Memory B cell (primary cell): ENCODE data around the gene CAMK1D.
A peak's percentile ranks its signal among the peaks of the same experiment; 100 is the strongest.
"Not testable (repeated sequence)": the region's sequence is repeated elsewhere in the genome, so short reads cannot be mapped to it uniquely, and the experiment has no call there.

Experiments used
- ATAC-seq: fragments of 150-1000 bp; cut with Tn5 transposase; 2 replicates; pipeline ENCODE4 v1.10.0; 2021; ENCODE audit warnings: low read depth, mild to moderate bottlenecking, moderate library complexity
- DNase-seq, 2 donors: peaks; one replicate each; pipeline ENCODE4 v3.0.0; 2022; ENCODE audit warnings: low spot score in 2 of 2
- H3K27ac Mint-ChIP-seq: one replicate; pipeline ENCODE4 v1.8.0; 2022; ENCODE audit warnings: mild to moderate bottlenecking, moderate library complexity, mixed read lengths
- H3K27me3 Mint-ChIP-seq: one replicate; pipeline ENCODE4 v1.8.0; 2022; ENCODE audit warnings: mixed read lengths
- H3K36me3 Mint-ChIP-seq: one replicate; pipeline ENCODE4 v1.8.0; 2022; ENCODE audit warnings: mild to moderate bottlenecking, mixed read lengths
- H3K4me1 Mint-ChIP-seq: one replicate; pipeline ENCODE4 v1.8.0; 2022; ENCODE audit warnings: mixed read lengths
- H3K4me3 Mint-ChIP-seq: one replicate; pipeline ENCODE4 v1.8.0; 2022; ENCODE audit warnings: mild to moderate bottlenecking, moderate library complexity, mixed read lengths
- H3K9me3 Mint-ChIP-seq: one replicate; pipeline ENCODE4 v1.8.0; 2022; ENCODE audit warnings: mixed read lengths

Gene CAMK1D

DNA sequence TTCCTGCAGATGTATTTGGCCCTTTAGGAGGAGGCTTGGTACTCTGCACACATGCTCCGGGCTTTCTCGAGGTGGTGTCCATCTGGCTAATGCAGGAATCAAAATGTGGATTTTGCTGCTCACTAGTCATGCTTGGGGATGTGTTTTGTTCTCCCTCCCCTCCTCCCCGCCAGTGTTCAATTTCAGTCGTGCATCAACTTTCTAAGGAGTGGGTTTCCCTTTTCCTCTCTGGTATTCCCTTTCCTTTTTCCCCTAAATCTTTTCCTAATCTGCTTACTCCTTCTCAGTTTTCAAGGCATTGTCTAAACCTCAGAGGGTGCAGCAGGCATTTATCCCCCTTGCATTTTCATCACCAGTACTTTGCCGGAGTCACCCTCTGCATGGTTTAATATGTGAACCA is 450.4 kb downstream of the CAMK1D start:
- Mint-ChIP-seq H3K27ac (no peak overlapping the region), H3K36me3 (peaks cover 22% of the 10 kb centered on the region), H3K27me3 (no peaks in the 10 kb centered on the region), H3K4me3 (no peak overlapping the region), H3K4me1 (peaks cover 4% of the 10 kb centered on the region), H3K9me3 (no peaks in the 10 kb centered on the region)
- ATAC-seq: no peak
- DNase-seq: no peak

GRCh38 chr10:12800302-12800701 is 451.0 kb downstream of the CAMK1D start:
- no peak overlapping the region for H3K27ac Mint-ChIP-seq
- no peak overlapping the region for H3K4me3 Mint-ChIP-seq
- H3K27me3 Mint-ChIP-seq: no peaks in the 10 kb centered on the region
- ATAC-seq (no peak), DNase-seq (no peak)
- peaks cover 4% of the 10 kb centered on the region for H3K4me1 Mint-ChIP-seq
- H3K9me3 Mint-ChIP-seq: no peaks in the 10 kb centered on the region
- peaks cover 18% of the 10 kb centered on the region for H3K36me3 Mint-ChIP-seq

DNA sequence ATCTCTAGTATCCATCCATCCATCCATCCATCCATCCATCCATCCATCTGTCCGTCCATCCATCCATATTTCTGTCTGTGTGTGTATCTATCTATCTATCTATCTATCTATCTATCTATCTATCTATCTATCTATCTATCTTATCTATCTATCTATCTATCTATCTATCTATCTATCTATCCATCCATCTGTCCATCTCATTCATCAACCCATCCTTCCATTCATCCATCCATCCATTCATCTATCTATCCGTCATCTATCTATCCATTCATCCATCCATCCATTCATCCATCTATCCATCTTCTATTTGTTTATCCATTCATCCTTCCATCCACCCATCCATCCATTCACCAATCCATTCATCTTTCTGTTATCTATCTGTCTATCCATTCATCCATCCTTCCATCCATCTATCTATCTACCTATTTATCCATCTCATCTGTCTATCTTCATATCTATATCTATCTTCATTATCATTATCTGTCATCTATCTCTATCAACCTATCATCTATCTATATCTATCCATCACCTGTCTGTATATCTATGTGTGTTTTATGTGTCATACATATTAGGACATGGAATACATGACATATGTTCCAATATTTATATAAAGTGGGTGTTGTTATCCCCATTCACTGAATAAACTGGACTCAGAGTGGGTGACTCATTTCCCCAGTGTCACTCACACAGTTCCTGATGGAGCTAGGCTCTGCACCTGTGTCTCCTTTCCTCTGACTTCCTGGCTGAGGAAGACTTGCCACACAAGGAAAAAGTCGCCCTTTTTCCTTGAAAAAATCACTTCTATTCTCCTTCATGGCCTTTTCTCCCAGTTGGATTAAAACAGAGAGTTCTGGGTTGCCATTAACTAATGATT is 452.1 kb downstream of the CAMK1D start:
- DNase-seq (no peak), ATAC-seq (no peak)
- H3K36me3 Mint-ChIP-seq: peaks cover 22% of the 10 kb centered on the region
- H3K9me3 Mint-ChIP-seq: no peaks in the 10 kb centered on the region
- H3K4me3 Mint-ChIP-seq: no peak overlapping the region
- H3K27me3 Mint-ChIP-seq: no peaks in the 10 kb centered on the region
- H3K27ac Mint-ChIP-seq: no peak overlapping the region
- peaks cover 4% of the 10 kb centered on the region for H3K4me1 Mint-ChIP-seq

DNA sequence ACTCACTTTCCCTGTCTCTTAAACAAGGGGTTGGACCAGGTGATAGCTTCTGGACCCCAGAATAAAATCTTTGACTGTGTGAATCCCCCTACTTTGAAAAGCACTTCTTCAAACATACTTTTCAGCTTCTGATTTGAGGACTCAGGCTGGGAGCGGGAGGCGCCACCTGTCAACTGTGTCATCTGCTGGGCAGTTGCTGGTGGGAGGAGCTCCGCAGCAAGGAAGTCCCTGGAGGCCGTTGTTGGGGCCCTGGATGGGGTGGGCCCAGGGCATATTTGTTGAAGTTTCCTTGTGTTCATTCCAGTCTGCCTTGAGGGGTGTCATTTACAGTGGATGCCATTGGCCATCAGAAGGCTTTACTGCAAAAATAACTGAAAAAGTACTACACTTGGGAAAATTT is 454.4 kb downstream of the CAMK1D start:
- Mint-ChIP-seq H3K27ac (no peak overlapping the region), H3K4me3 (no peak overlapping the region), H3K9me3 (no peaks in the 10 kb centered on the region), H3K27me3 (no peaks in the 10 kb centered on the region), H3K36me3 (peaks cover 30% of the 10 kb centered on the region), H3K4me1 (peaks cover 4% of the 10 kb centered on the region)
- no peak for DNase-seq
- no peak for ATAC-seq

DNA sequence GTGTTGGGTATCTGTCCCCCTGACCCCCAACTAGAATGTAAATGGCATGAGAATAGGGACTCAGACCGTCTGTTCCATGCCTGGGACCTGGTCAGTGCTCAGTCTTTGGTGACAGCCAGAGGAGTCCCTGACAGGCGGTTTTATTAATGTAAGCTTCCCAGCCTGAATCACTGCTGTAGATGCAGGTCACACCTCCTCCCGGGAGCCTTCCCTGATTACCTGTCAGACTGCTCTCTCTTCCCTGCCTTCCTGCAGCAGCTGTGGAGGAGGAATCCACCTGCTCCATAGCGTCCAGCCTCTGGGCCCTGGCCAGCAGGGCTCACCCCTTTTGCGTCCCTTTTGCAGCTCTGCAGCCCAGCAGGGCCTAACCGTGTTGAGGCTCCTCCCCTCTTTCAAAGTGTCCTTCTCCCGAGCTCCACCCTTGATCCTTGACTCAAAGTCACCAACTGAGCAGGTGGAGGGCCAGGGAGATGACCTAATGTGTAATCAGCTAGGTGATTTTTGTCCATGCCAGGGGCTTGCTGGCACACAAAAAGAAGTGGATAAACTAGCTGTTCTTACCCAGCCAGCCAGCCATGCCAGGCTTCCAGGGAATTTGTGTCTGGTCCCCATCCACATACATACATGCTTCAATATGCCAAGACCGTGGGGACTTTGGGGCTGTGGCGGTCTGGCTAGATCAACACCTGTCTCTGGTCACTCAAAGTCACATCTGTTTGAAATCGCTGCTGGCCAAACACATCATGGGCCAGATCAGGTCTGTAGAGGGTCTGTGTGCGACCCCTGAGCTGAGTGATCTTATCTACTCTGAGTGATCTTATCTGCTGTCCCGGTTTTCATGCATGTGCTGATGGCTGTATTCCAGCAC is 457.1 kb downstream of the CAMK1D start:
- H3K4me3 Mint-ChIP-seq: no peak overlapping the region
- H3K27ac Mint-ChIP-seq: no peak overlapping the region
- DNase-seq (no peak), ATAC-seq (no peak)
- no peaks in the 10 kb centered on the region for H3K9me3 Mint-ChIP-seq
- H3K36me3 Mint-ChIP-seq: peaks cover 30% of the 10 kb centered on the region
- no peaks in the 10 kb centered on the region for H3K27me3 Mint-ChIP-seq
- peaks cover 1% of the 10 kb centered on the region for H3K4me1 Mint-ChIP-seq

GRCh38 chr10:12807096-12807755 is 457.9 kb downstream of the CAMK1D start:
- Mint-ChIP-seq H3K36me3 (peaks cover 33% of the 10 kb centered on the region), H3K9me3 (no peaks in the 10 kb centered on the region), H3K4me3 (no peak overlapping the region), H3K27me3 (no peaks in the 10 kb centered on the region), H3K27ac (no peak overlapping the region), H3K4me1 (no peaks in the 10 kb centered on the region)
- DNase-seq: no peak
- no peak for ATAC-seq

- ATAC-seq: no peak
- H3K27ac Mint-ChIP-seq: no peak overlapping the region
- no peak for DNase-seq
- no peak overlapping the region for H3K4me3 Mint-ChIP-seq
- no peaks in the 10 kb centered on the region for H3K27me3 Mint-ChIP-seq
- no peaks in the 10 kb centered on the region for H3K9me3 Mint-ChIP-seq
- H3K4me1 Mint-ChIP-seq: no peaks in the 10 kb centered on the region
- H3K36me3 Mint-ChIP-seq: peaks cover 38% of the 10 kb centered on the region
Observed at GRCh38 chr10:12808014-12808613, 458.8 kb downstream of the CAMK1D start.

DNA sequence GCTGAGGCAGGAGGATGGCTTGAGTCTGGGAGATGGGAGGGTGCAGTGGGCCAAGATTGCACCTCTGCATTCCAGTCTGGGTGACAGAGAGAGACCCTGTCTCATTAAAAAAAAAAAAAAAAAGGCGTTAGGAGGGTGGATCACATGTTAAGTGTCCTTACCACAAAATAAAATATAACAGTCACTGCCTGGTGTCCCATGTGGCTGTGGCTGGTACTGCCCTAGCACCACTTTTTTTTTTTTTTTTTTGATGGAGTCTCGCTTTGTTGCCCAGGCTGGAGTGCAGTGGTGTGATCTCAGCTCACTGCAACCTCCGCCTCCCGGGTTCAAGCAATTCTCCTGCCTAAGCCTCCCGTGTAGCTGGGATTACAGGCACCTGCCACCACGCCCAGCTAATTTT is 460.7 kb downstream of the CAMK1D start:
- DNase-seq, ATAC-seq, H3K27ac Mint-ChIP-seq, H3K9me3 Mint-ChIP-seq, H3K4me3 Mint-ChIP-seq, H3K27me3 Mint-ChIP-seq, H3K4me1 Mint-ChIP-seq: not testable (repeated sequence)
- H3K36me3 Mint-ChIP-seq: peaks cover 56% of the 10 kb centered on the region

GRCh38 chr10:12811826-12812225 is 462.5 kb downstream of the CAMK1D start:
- H3K27ac Mint-ChIP-seq: no peak overlapping the region
- H3K36me3 Mint-ChIP-seq: peaks cover 60% of the 10 kb centered on the region
- peaks cover 4% of the 10 kb centered on the region for H3K9me3 Mint-ChIP-seq
- DNase-seq (no peak), ATAC-seq (no peak)
- H3K4me3 Mint-ChIP-seq: no peak overlapping the region
- H3K4me1 Mint-ChIP-seq: no peaks in the 10 kb centered on the region
- H3K27me3 Mint-ChIP-seq: no peaks in the 10 kb centered on the region

DNA sequence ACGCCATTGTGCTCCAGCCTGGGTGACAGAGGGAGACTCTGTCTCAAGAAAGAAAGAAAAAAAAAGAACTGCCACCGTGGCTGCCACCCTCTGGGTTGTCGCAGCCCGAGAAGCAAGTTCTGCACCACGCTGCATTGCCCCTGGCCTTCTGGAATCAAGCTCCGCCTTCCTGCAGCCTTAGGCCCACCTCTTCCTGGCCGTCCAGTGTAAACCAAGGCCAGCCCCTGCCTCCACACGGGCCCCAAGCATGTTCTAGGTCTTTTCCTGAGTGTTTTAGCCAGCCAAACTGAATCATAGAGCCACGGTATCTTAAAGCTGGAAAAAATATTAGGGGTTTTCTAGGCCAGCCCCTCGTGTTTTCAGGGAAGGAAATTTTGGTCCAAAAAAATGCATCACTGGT is 463.2 kb downstream of the CAMK1D start:
- no peak overlapping the region for H3K4me3 Mint-ChIP-seq
- H3K27ac Mint-ChIP-seq: no peak overlapping the region
- H3K36me3 Mint-ChIP-seq: peaks cover 57% of the 10 kb centered on the region
- DNase-seq (no peak), ATAC-seq (no peak)
- H3K27me3 Mint-ChIP-seq: no peaks in the 10 kb centered on the region
- no peaks in the 10 kb centered on the region for H3K4me1 Mint-ChIP-seq
- peaks cover 4% of the 10 kb centered on the region for H3K9me3 Mint-ChIP-seq

- peaks cover 55% of the 10 kb centered on the region for H3K36me3 Mint-ChIP-seq
- no peak for ATAC-seq
- DNase-seq: no peak
- no peaks in the 10 kb centered on the region for H3K27me3 Mint-ChIP-seq
- H3K27ac Mint-ChIP-seq: peak overlapping the region; percentile 55
- H3K4me3 Mint-ChIP-seq: no peak overlapping the region
- no peaks in the 10 kb centered on the region for H3K4me1 Mint-ChIP-seq
- H3K9me3 Mint-ChIP-seq: peaks cover 4% of the 10 kb centered on the region
Observed at GRCh38 chr10:12814166-12814565, 464.8 kb downstream of the CAMK1D start.

DNA sequence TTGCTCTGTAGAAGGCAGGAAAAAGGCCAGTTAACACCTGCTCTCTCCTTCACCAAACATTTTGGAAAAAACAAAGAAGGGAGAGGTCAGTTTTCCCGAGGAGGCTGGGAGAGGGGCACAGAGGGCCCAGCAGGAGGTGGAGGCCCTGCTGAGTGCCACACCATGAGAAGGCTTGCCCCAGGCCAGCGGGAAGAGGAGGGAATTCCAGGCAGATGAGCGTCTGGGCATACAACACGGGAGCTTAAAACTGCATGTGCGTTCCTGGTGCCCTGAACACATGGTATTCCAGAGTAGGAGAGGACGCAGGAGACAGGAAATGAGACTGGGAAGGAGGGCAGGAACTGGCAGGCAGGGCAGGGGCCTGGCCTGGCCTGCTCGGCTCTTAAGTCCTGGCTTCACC is 469.7 kb downstream of the CAMK1D start:
- DNase-seq: no peak
- no peak overlapping the region for H3K4me3 Mint-ChIP-seq
- H3K27ac Mint-ChIP-seq: peak overlapping the region; percentile 69
- H3K4me1 Mint-ChIP-seq: no peaks in the 10 kb centered on the region
- no peak for ATAC-seq
- peaks cover 1% of the 10 kb centered on the region for H3K9me3 Mint-ChIP-seq
- H3K36me3 Mint-ChIP-seq: peaks cover 56% of the 10 kb centered on the region
- no peaks in the 10 kb centered on the region for H3K27me3 Mint-ChIP-seq

DNA sequence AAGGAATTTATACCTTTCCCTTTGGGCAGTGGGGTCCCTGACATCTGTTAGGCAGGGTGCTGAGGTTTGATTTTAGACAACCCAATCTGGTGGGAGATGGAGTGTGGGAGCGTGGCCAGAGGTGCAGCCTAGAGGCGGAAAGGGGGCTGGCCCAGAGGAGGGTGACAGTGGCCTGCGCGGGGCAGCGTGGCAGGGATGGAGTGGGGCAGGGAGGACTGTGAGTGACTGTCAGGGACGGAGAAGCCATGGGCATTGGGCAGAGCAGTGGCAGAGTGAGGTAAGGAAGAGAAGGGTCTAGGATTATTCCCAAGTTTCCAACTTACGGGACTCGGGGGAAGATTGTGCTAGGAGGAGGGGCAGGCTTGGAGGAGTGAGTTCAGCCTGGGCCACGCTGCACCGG is 470.3 kb downstream of the CAMK1D start:
- Mint-ChIP-seq H3K36me3 (peaks cover 53% of the 10 kb centered on the region), H3K4me1 (no peaks in the 10 kb centered on the region), H3K27me3 (no peaks in the 10 kb centered on the region), H3K9me3 (no peaks in the 10 kb centered on the region), H3K4me3 (no peak overlapping the region), H3K27ac (peak overlapping the region; percentile 75)
- no peak for ATAC-seq
- DNase-seq: no peak
